Naive thymus-derived CD4-positive, alpha-beta T cell (primary cell): ENCODE measurements around the gene MYEOV. TPM values are rescaled to one million over a fixed set of nuclear protein-coding genes. Genes with fewer than 3 reads are reported as not detected.

ENCODE experiments used
- ATAC-seq: fragments of 150-1000 bp; cut with Tn5 transposase; 2 replicates; pipeline ENCODE4 v1.10.0; 2021; ENCODE audit warnings: mild to moderate bottlenecking, moderate library complexity
- CTCF ChIA-PET: fragments of 350-600 bp; sonication (Branson Sonifier 250); formaldehyde crosslinking; loops from one replicate; lab custom pipeline; 2021; ENCODE audit warnings: antibody characterized with exemption; lab: Charles Lee
- POLR2A ChIA-PET: fragments of 350-600 bp; sonication (Branson Sonifier 250); formaldehyde crosslinking; loops from one replicate; lab custom pipeline; 2021; ENCODE audit warnings: antibody characterized with exemption, inconsistent platforms; lab: Charles Lee
- DNase-seq, 9 donors: peaks; one replicate each; pipeline versions ENCODE4 v3.0.0 to v3.0.0-alpha.2; 2020 to 2022; ENCODE audit warnings: mixed read lengths in 1 of 9
- H3K27ac ChIP-seq: one replicate; pipeline ENCODE4 v1.7.0; 2013; ENCODE audit warnings: mild to moderate bottlenecking, low read depth, low read length, moderate library complexity
- H3K27me3 ChIP-seq, 2 donors: one replicate each; pipeline ENCODE4 v1.7.0; 2013; ENCODE audit warnings: low read length in 2 of 2, mild to moderate bottlenecking in 2 of 2, moderate library complexity in 2 of 2; ENCODE audit not compliant: control insufficient read depth in 2 of 2, insufficient read depth in 2 of 2
- H3K36me3 ChIP-seq, 3 experiments: 1 replicate in 2 of 3; 2 replicates in 1 of 3; pipeline ENCODE4 v1.7.0; 2013; ENCODE audit warnings: low read length in 3 of 3, mild to moderate bottlenecking in 3 of 3, moderate library complexity in 1 of 3; ENCODE audit not compliant: insufficient read depth in 3 of 3, control insufficient read depth in 2 of 3
- H3K4me1 ChIP-seq, 2 donors: one replicate each; pipeline ENCODE4 v1.7.0; 2013; ENCODE audit warnings: low read length in 2 of 2, mild to moderate bottlenecking in 2 of 2, moderate library complexity in 1 of 2; ENCODE audit not compliant: control insufficient read depth in 2 of 2, insufficient read depth in 2 of 2
- H3K4me3 ChIP-seq: 2 replicates; pipeline ENCODE4 v1.7.0; 2013; ENCODE audit warnings: mild to moderate bottlenecking, low read length
- H3K9me3 ChIP-seq, 3 experiments: 1 replicate in 2 of 3; 2 replicates in 1 of 3; pipeline ENCODE4 v1.7.0; 2013; ENCODE audit warnings: low read length in 3 of 3; ENCODE audit not compliant: control insufficient read depth in 2 of 3
- H3K27ac Mint-ChIP-seq, 9 donors: one replicate each; pipeline ENCODE4 v1.8.0; 2020 to 2022; ENCODE audit warnings: mixed read lengths in 9 of 9, mild to moderate bottlenecking in 8 of 9, moderate library complexity in 5 of 9, inconsistent platforms in 2 of 9
- H3K27me3 Mint-ChIP-seq, 5 donors: one replicate each; pipeline ENCODE4 v1.8.0; 2021 to 2022; ENCODE audit warnings: mixed read lengths in 5 of 5, mild to moderate bottlenecking in 1 of 5
- H3K36me3 Mint-ChIP-seq, 5 donors: one replicate each; pipeline ENCODE4 v1.8.0; 2020 to 2022; ENCODE audit warnings: mixed read lengths in 5 of 5, mild to moderate bottlenecking in 3 of 5, inconsistent platforms in 1 of 5
- H3K4me1 Mint-ChIP-seq, 7 donors: one replicate each; pipeline ENCODE4 v1.8.0; 2020 to 2022; ENCODE audit warnings: mixed read lengths in 7 of 7, mild to moderate bottlenecking in 3 of 7, inconsistent platforms in 1 of 7
- H3K4me3 Mint-ChIP-seq, 10 donors: one replicate each; pipeline ENCODE4 v1.8.0; 2020 to 2022; ENCODE audit warnings: mild to moderate bottlenecking in 10 of 10, mixed read lengths in 10 of 10, moderate library complexity in 6 of 10, inconsistent platforms in 2 of 10
- H3K9me3 Mint-ChIP-seq, 11 donors: one replicate each; pipeline ENCODE4 v1.8.0; 2020 to 2022; ENCODE audit warnings: mixed read lengths in 11 of 11, mild to moderate bottlenecking in 4 of 11, inconsistent platforms in 1 of 11, moderate library complexity in 1 of 11
- intact Hi-C, 2 donors: fragments of 100-400 bp; cut with micrococcal nuclease; formaldehyde crosslinking; loops; one replicate each; pipeline ENCODE4 v1.15.1; 2023
- polyA plus RNA-seq, 2 donors: library from polyadenylated mRNA; unstranded; fragments of 300-500 nt; fragmentation: Illumina TruSeq; gene quantifications; one replicate each; pipeline ENCODE4 v1.2.3, GENCODE V29; 2021
- total RNA-seq, 6 experiments: library from RNA in 5 of 6; stranded (reverse) in 5 of 6; gene quantifications; 1 replicate in 5 of 6; 2 replicates in 1 of 6; pipeline ENCODE4 v1.2.3 and lab custom pipeline; 2021 to 2026

Gene MYEOV
- total and polyA plus RNA-seq, 7 experiments from 2014 or later = 0.20 to 0.32 TPM; not detected in 5

- Mint-ChIP-seq H3K4me1 (peaks cover 0 to 8% (median 0%) of the 10 kb centered on the region in 7 donors), H3K27me3 (peaks cover 0 to 4% (median 0%) of the 10 kb centered on the region in 5 donors), H3K27ac (no peak overlapping the region), H3K9me3 (peaks cover 0 to 2% (median 0%) of the 10 kb centered on the region in 11 donors), H3K36me3 (no peaks in the 10 kb centered on the region), H3K4me3 (no peak overlapping the region)
- intact Hi-C loops = no loop called here
- Histone ChIP-seq H3K36me3 (no peaks in the 10 kb centered on the region), H3K27me3 (no peaks in the 10 kb centered on the region), H3K27ac (no peak overlapping the region), H3K9me3 (no peaks in the 10 kb centered on the region), H3K4me3 (no peak overlapping the region), H3K4me1 (peaks cover 0 to 4% of the 10 kb centered on the region in 2 donors)
- ChIA-PET CTCF (no interaction called here), POLR2A (no interaction called here)
- DNase-seq (no peak), ATAC-seq (no peak)
Observed at GRCh38 chr11:69288883-69289242, 5.1 kb upstream of the MYEOV start.

GRCh38 chr11:69290806-69291205, 3.1 kb upstream of the MYEOV start:
- H3K4me1 ChIP-seq = peaks cover 8% of the 10 kb centered on the region in 2 donors
- H3K4me3 Mint-ChIP-seq = no peak overlapping the region
- no peak overlapping the region for H3K27ac Mint-ChIP-seq
- H3K4me3 ChIP-seq = no peak overlapping the region
- ATAC-seq (no peak), DNase-seq (no peak)
- no peaks in the 10 kb centered on the region for H3K27me3 ChIP-seq
- no peak overlapping the region for H3K27ac ChIP-seq
- CTCF ChIA-PET = no interaction called here
- no peaks in the 10 kb centered on the region for H3K9me3 ChIP-seq
- H3K4me1 Mint-ChIP-seq = peaks cover 9 to 23% (median 14%) of the 10 kb centered on the region in 7 donors
- no peaks in the 10 kb centered on the region for H3K36me3 ChIP-seq
- POLR2A ChIA-PET = no interaction called here
- H3K36me3 Mint-ChIP-seq = no peaks in the 10 kb centered on the region
- intact Hi-C loops = loop anchor here (10.0 kb wide), 2 partner anchors 74 to 154 kb away; no protein-coding TSS in a partner anchor
- H3K27me3 Mint-ChIP-seq = no peaks in the 10 kb centered on the region
- H3K9me3 Mint-ChIP-seq = peaks cover 0 to 2% (median 0%) of the 10 kb centered on the region in 11 donors

GRCh38 chr11:69291459-69292110, 2.4 kb upstream of the MYEOV start:
- Histone ChIP-seq H3K27me3 (no peaks in the 10 kb centered on the region), H3K36me3 (no peaks in the 10 kb centered on the region), H3K27ac (no peak overlapping the region), H3K4me1 (peaks cover 15 to 16% of the 10 kb centered on the region in 2 donors), H3K9me3 (no peaks in the 10 kb centered on the region), H3K4me3 (no peak overlapping the region)
- no peaks in the 10 kb centered on the region for H3K27me3 Mint-ChIP-seq
- CTCF ChIA-PET = interaction anchor here (5.9 kb wide), 1 partner anchor 353 kb away, joined by 32 read pairs; no protein-coding TSS in a partner anchor
- POLR2A ChIA-PET = no interaction called here
- intact Hi-C loops = loop anchor here (1.0 to 10.0 kb wide), 5 partner anchors 73 to 379 kb away; no protein-coding TSS in a partner anchor
- no peak overlapping the region for H3K27ac Mint-ChIP-seq
- peaks cover 0 to 2% (median 0%) of the 10 kb centered on the region in 11 donors for H3K9me3 Mint-ChIP-seq
- no peak overlapping the region for H3K4me3 Mint-ChIP-seq
- DNase-seq = no peak
- H3K36me3 Mint-ChIP-seq = no peaks in the 10 kb centered on the region
- ATAC-seq = no peak
- peaks cover 12 to 31% (median 20%) of the 10 kb centered on the region in 7 donors for H3K4me1 Mint-ChIP-seq

- intact Hi-C loops = loop anchor here (1.0 to 10.0 kb wide), 5 partner anchors 73 to 378 kb away; no protein-coding TSS in a partner anchor
- H3K27ac ChIP-seq = no peak overlapping the region
- ATAC-seq = no peak
- Mint-ChIP-seq H3K4me3 (no peak overlapping the region), H3K27me3 (no peaks in the 10 kb centered on the region), H3K4me1 (peaks cover 19 to 37% (median 26%) of the 10 kb centered on the region in 7 donors), H3K36me3 (peaks cover 0 to 1% (median 0%) of the 10 kb centered on the region in 5 donors), H3K9me3 (peaks cover 0 to 2% (median 0%) of the 10 kb centered on the region in 11 donors), H3K27ac (no peak overlapping the region)
- peaks cover 20 to 22% of the 10 kb centered on the region in 2 donors for H3K4me1 ChIP-seq
- POLR2A ChIA-PET = no interaction called here
- H3K9me3 ChIP-seq = no peaks in the 10 kb centered on the region
- no peaks in the 10 kb centered on the region for H3K27me3 ChIP-seq
- peak in 8 of 9 donors; percentile 15 to 69 (median 48) for DNase-seq
- H3K36me3 ChIP-seq = no peaks in the 10 kb centered on the region
- H3K4me3 ChIP-seq = no peak overlapping the region
- CTCF ChIA-PET = interaction anchor here (0.6 to 5.9 kb wide), 8 partner anchors 15 to 378 kb away, joined by 3 to 32 read pairs (median 4); no protein-coding TSS in a partner anchor
Observed at GRCh38 chr11:69292221-69292648, 1.7 kb upstream of the MYEOV start.

- Histone ChIP-seq H3K27ac (no peak overlapping the region), H3K4me3 (no peak overlapping the region), H3K4me1 (peaks cover 29 to 31% of the 10 kb centered on the region in 2 donors), H3K27me3 (no peaks in the 10 kb centered on the region), H3K36me3 (no peaks in the 10 kb centered on the region), H3K9me3 (no peaks in the 10 kb centered on the region)
- no peak overlapping the region for H3K27ac Mint-ChIP-seq
- intact Hi-C loops = loop anchor here (10.0 kb wide), 2 partner anchors 72 to 152 kb away; no protein-coding TSS in a partner anchor
- ChIA-PET POLR2A (interaction anchor here (0.6 kb wide), 1 partner anchor 376 kb away, joined by 3 read pairs; no protein-coding TSS in a partner anchor), CTCF (interaction anchor here (0.6 to 5.9 kb wide), 9 partner anchors 14 to 377 kb away, joined by 3 to 32 read pairs (median 4); no protein-coding TSS in a partner anchor)
- H3K27me3 Mint-ChIP-seq = no peaks in the 10 kb centered on the region
- H3K9me3 Mint-ChIP-seq = peaks cover 0 to 2% (median 0%) of the 10 kb centered on the region in 11 donors
- DNase-seq (no peak), ATAC-seq (no peak)
- peaks cover 27 to 46% (median 33%) of the 10 kb centered on the region in 7 donors for H3K4me1 Mint-ChIP-seq
- no peak overlapping the region for H3K4me3 Mint-ChIP-seq
- peaks cover 0 to 1% (median 0%) of the 10 kb centered on the region in 5 donors for H3K36me3 Mint-ChIP-seq
Observed at GRCh38 chr11:69293087-69293486, 868 bp upstream of the MYEOV start.

GRCh38 chr11:69294571-69295078, 670 bp downstream of the MYEOV start:
- H3K36me3 Mint-ChIP-seq = peaks cover 0 to 1% (median 0%) of the 10 kb centered on the region in 5 donors
- H3K27me3 Mint-ChIP-seq = no peaks in the 10 kb centered on the region
- Histone ChIP-seq H3K36me3 (no peaks in the 10 kb centered on the region), H3K27me3 (no peaks in the 10 kb centered on the region), H3K4me3 (no peak overlapping the region), H3K9me3 (no peaks in the 10 kb centered on the region), H3K27ac (no peak overlapping the region), H3K4me1 (peaks cover 36 to 37% of the 10 kb centered on the region in 2 donors)
- peak overlapping the region in 1 of 10 donors; percentile 90 for H3K4me3 Mint-ChIP-seq
- peaks cover 0 to 2% (median 0%) of the 10 kb centered on the region in 11 donors for H3K9me3 Mint-ChIP-seq
- peaks cover 33 to 59% (median 46%) of the 10 kb centered on the region in 7 donors for H3K4me1 Mint-ChIP-seq
- no peak for ATAC-seq
- CTCF ChIA-PET = interaction anchor here (0.7 to 5.9 kb wide), 4 partner anchors 17 to 350 kb away, joined by 3 to 32 read pairs (median 7); no protein-coding TSS in a partner anchor
- no peak for DNase-seq
- peak overlapping the region in 1 of 9 donors; percentile 51 for H3K27ac Mint-ChIP-seq
- intact Hi-C loops = loop anchor here (5.0 to 10.0 kb wide), 5 partner anchors 43 to 457 kb away; no protein-coding TSS in a partner anchor
- POLR2A ChIA-PET = no interaction called here
